DMS153 treated with DMSO at 0.1 percent for 48 hours (cell line): ENCODE data around the gene NEIL3.

Experiments
- DNase-seq: peaks from one replicate; lab custom pipeline; 2025; ENCODE audit not compliant: unreplicated experiment; lab: John Stamatoyannopoulos, UW

NEIL3 gene

DNA sequence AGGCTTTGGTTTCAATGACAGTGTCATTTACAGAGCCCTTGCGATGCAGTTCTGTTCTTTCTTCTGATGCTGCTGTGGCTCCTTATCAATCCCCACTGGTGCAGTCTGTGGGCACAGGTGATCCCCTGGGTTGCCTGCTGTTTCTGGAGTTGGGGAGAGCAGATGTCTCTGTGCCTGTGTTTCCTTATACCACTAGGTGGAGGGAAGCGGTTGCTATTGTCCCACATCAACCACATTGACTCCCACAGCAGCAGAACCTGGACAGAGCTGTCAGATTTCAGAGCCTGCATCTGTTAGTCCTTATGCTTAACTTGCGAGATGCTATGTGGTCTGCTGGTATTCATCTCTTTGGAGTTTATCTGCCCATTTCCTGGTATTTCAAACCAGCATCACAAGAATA lies 57.7 kb downstream of the NEIL3 start:
- no peak for DNase-seq

DNA sequence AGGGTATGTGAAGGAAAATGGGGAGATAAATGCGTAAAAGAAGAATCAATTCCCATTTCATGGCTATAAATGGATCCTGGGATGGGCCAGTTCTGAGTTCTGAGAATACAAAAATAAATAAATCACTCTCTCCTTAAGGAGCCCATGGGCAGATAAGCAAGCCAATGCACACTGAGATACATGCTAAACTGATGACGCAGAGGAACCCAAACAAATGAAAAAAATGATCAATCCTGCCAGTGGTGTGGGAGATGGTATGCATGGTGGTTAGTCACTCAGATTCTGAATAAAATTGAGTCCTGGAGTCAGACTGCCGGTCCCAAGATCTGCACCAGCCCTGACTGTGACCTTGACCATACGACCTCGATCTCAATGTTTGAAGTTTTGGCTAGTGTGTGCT lies 59.7 kb downstream of the NEIL3 start:
- no peak for DNase-seq

- DNase-seq = no peak
Observed at GRCh38 chr4:177371461-177371860, 61.8 kb downstream of the NEIL3 start.

DNA sequence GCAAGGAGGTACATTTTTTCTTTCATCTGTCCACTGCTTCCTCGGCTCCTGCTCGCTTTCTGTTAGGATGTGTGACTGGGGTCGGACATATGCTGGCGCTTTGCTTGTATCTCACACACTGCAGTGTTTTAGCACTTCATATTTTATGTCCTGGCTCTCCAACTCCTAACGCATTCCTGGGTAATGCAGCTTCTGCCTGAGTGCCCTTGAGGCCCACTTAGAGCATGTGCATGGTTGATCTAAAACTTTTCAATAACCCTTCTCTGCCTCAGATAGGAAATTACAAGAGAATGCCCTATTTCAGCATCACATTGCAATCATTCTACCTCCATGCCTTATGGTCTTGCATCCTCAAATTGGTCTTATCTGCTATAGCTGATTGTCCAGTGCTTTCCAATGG lies 65.3 kb downstream of the NEIL3 start:
- no peak for DNase-seq

- no peak for DNase-seq
Observed at GRCh38 chr4:177375372-177375771, 65.7 kb downstream of the NEIL3 start.

DNA sequence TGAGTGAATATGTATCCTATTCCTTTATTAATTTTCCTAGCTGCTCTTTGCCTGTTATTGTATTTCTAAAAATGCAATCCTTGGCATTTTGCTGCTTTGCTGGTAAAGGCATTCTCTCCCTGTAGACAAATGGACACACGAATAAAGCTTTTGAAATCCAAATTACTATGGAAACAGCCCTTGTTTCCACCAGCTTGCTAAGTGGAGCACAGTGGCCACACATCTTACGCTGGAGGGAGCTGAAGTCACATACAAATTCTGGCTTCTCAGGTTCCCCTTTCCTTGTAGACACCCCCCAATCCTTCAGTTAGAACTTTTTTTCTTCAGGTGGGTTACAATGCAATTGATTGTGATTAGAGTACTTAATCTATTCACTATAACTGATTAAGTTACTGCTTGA lies 66.3 kb downstream of the NEIL3 start:
- DNase-seq = no peak

GRCh38 chr4:177380730-177381287 lies 71.1 kb downstream of the NEIL3 start:
- DNase-seq = no peak

GRCh38 chr4:177381762-177382310 lies 72.2 kb downstream of the NEIL3 start:
- DNase-seq = no peak

DNA sequence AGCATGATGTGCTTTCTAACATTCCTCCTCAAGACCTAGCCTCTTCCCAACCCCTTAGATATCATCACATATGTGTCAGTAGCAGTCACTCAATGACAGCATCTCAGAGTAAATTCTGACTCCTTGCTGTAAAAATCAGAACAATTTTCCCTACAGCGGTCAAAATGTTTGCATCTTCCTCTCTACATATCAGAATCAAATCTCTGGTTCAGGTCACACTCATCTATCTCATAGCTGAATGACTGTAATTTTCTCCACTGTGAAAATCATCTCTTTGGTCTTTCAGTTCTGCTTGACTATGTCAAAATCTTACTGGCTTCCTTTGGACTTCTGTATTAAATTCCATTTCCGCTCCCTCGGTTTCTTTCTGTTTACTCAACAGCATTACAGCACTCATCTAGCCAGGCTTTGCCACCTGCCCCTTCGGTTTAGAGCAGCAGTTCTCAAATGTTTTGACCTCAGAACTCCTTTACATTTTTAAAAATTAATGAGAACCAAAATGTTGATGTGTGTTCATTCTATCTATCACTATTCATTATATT lies 75.3 kb downstream of the NEIL3 start:
- no peak for DNase-seq

- no peak for DNase-seq
Observed at GRCh38 chr4:177385576-177386277, 76.1 kb downstream of the NEIL3 start.

DNA sequence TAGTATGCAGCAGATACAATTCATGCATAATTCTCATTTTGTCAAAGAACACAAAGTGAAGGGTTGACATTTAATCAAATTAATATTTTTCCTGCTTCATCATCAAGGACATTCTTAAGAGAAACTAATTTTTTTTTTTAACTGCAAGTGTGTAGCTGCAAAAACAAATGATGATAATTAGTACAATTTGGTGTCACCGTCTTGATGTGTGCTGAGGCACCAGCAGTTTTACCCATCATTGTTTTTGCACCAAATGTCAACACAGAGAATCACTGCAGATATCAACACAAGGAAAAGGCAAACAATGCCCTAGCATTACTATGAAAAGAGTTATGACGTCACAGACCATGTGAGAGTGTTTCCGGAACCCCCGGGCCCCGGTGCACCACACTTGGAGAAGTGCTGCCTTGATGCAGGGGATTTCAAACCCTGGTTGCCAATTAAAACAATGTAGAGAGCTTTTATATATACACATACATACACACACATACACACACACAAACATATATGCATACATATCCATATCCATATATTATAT lies 76.7 kb downstream of the NEIL3 start:
- DNase-seq = no peak

DNA sequence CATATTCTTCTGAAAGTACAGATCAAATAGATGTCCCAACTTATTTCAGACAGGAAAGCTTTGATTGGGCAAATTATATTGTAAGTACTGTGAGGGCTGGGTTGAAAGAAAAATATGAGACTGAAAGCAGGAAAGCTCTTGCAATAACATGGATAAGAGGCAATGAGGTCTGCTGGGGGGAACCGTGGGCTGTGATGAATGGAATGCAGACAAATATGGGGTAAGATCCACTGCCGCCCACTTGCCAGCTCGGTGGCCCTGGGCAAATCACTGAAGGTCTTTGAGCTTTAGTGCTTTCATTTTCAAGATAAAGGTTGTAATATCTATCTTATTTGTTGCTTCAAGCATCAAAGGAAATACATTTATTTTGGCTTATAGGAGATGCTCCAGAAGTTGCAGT lies 81.6 kb downstream of the NEIL3 start:
- no peak for DNase-seq

DNA sequence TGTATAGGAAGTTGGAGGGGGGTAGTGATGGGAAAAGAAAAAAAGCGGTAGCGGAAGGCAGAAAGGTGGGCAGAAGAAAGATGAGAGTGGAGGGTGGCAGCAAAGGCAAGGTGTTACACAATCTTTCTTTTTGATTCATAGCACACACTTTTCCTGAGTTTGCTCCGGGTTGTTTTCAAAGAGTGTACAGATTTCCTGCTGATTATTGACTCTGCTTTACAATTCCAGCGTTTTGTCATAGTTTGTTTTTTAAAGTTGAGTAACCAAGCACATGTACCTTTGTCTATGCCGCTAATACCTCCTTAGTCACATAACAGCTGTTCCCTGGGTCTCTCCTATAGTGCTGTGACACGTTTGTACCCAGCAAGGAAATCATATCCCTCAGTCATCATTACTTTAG lies 82.3 kb downstream of the NEIL3 start:
- no peak for DNase-seq

DNA sequence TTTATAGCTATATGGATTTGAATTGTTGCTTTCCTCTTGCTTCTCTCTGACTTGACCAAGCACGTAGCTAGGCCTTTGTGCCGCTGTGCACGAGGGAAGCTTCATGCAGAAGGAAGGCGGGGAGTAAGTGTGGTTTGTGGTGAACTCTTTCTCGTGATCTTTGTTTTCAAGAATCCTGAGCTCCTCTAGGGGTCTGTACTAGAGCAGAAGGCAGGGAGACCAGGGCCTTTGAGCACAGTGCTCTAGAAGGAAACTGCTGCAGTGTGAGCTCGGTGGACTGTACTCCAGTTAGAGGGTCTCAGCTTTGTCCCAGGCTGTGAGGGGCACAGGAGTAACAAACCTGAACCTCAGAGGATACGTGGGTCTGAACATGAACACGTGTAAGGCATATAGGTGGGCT lies 83.6 kb downstream of the NEIL3 start:
- DNase-seq = no peak

- DNase-seq = no peak
Observed at GRCh38 chr4:177396352-177396751, 86.7 kb downstream of the NEIL3 start.

GRCh38 chr4:177400030-177400429 lies 90.4 kb downstream of the NEIL3 start:
- DNase-seq = no peak

DNA sequence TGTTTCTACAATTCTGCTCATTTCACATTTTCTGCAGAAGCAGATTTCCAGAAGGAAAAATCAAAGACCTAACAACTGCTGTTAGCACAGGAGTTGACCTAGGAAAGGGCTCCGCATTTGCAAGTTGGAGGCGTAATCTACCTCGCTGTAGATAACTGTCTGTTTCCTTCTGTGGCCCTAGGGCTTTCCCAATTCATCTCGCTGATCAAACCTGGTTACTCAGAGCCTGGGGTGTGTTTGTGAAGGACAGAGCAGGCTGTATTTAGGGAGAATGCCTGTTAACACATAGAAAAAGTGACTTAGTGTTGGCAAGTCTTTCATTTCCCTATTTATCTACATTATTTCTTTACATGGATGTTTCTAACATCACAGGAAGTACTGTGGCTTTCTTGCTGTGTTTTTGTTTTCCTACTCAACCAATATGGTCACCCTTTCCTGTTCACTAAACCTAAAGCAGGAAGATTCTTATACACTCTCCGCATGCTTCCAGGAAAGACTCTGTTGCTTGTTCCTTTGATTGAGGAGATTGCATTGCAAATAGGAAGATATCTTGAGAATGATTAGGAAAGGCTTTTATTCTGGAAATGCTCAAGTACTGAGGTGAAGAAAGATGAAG lies 92.1 kb downstream of the NEIL3 start:
- DNase-seq = no peak

DNA sequence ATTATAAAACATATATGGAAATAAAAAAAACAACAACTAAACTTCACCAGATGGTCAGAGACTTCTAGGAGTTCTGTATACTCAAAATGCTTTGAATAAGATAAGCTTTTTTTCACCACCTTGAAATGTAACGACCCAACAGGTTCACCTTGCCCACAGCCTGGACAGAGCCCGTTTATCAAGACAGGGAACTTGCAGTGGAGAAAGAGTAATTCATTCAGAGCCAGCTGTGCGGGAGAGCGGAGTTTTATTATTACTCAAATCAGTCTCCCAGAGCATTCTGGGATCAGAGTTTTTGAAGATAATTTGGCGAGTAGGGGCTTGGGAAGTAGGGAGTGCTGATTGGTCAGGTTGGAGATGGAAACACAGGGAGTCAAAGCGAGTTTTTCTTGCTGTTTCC lies 94.1 kb downstream of the NEIL3 start:
- no peak for DNase-seq

DNA sequence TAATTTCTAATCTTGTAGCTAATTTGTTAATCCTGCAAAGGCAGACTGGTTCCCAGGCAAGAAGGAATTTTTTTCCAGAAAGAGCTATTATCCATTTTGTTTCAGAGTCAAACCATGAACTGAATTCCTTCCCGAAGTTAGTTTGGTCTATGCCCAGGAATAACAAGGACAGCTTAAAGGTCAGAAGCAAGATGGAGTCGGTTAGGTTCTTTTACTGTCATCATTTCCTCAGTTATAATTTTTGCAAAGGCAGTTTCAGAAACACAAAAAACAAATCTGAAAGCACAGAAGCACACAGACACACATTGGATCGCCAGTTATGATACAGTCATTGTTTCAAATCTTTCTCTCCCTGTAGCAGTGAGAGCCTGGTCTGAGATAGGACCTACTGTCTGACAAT lies 94.7 kb downstream of the NEIL3 start:
- DNase-seq = no peak

- DNase-seq = no peak
Observed at GRCh38 chr4:177404986-177405385, 95.3 kb downstream of the NEIL3 start.

- no peak for DNase-seq
Observed at GRCh38 chr4:177405508-177405907, 95.8 kb downstream of the NEIL3 start.

DNA sequence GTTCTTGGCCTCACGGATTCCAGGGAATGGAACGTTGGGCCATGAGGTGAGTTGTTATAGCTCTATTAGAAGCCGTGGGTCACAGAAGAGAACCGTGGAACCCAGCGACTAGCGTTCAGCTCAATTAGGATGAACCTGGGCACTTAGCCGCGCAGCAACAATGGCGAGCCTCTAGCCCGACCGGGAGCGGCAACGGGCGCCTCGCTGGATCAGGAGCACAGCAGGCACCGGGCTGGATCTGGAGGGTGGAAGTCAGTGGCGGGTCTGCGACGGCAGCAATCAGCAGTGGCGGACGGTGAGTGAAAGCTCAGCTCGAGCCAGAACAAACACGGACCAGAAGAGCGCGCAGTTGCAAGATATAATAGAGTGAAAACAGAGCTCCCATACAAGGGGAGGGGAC lies 98.3 kb downstream of the NEIL3 start:
- no peak for DNase-seq
